Spinal cord (tissue), 4 donors: ENCODE data around the gene ZFP36L1. TPM values are rescaled to one million over a fixed set of nuclear protein-coding genes. Genes with fewer than 3 reads are reported as not detected.

Experiments
- polyA plus RNA-seq, 2 donors: library from polyadenylated mRNA; unstranded; fragments of 120-200 nt; gene quantifications; one replicate each; pipeline ENCODE4 v1.2.1, GENCODE V29; 2013; ENCODE audit not compliant: insufficient read length in 2 of 2
- total RNA-seq, 2 donors: library from RNA; depleted of rRNA in 1 of 2; stranded (reverse); fragments of 120-200 nt in 1 of 2; fragments of >200 nt in 1 of 2; gene quantifications; one replicate each; pipeline versions ENCODE4 v1.2.3 to v1.2.4, GENCODE V29; 2013 to 2014

Gene ZFP36L1
- total and polyA plus RNA-seq, 4 donors = 39.5 to 170 (median 125) TPM

Other genes with a start within 250 kb of the ZFP36L1 start
- gene ACTN1, start 186.2 kb upstream of the ZFP36L1 start, total RNA-seq = 10 to 100 TPM; 45.6 to 46.7 TPM
- gene ACTN1, start 186.2 kb upstream of the ZFP36L1 start, polyA plus RNA-seq = 10 to 100 TPM; 41.6 to 49.4 TPM